Subcutaneous abdominal adipose tissue (tissue), 5 donors: ENCODE measurements around the gene SLC9A9.

Source experiments
- H3K27ac ChIP-seq: one replicate; pipeline ENCODE4 v1.7.0; 2013; ENCODE audit warnings: low read depth, mild to moderate bottlenecking, inconsistent platforms, low read length, moderate library complexity
- H3K27me3 ChIP-seq, 5 donors: one replicate each; pipeline ENCODE4 v1.7.0; 2013; ENCODE audit warnings: low read length in 5 of 5, inconsistent platforms in 1 of 5; ENCODE audit not compliant: control insufficient read depth in 5 of 5, insufficient read depth in 4 of 5
- H3K36me3 ChIP-seq, 5 donors: one replicate each; pipeline ENCODE4 v1.7.0; 2013; ENCODE audit warnings: low read length in 5 of 5; ENCODE audit not compliant: control insufficient read depth in 5 of 5, insufficient read depth in 5 of 5
- H3K4me1 ChIP-seq, 5 donors: one replicate each; pipeline ENCODE4 v1.7.0; 2013; ENCODE audit warnings: low read length in 5 of 5, mild to moderate bottlenecking in 3 of 5, moderate library complexity in 1 of 5; ENCODE audit not compliant: control insufficient read depth in 5 of 5, insufficient read depth in 5 of 5
- H3K4me3 ChIP-seq, 5 donors: one replicate each; pipeline ENCODE4 v1.7.0; 2013; ENCODE audit warnings: low read length in 5 of 5, low read depth in 1 of 5
- H3K9ac ChIP-seq, 5 donors: one replicate each; pipeline ENCODE4 v1.7.0; 2013; ENCODE audit warnings: low read length in 5 of 5, mild to moderate bottlenecking in 4 of 5, moderate library complexity in 3 of 5
- H3K9me3 ChIP-seq, 5 donors: one replicate each; pipeline ENCODE4 v1.7.0; 2013; ENCODE audit warnings: low read length in 5 of 5; ENCODE audit not compliant: control insufficient read depth in 5 of 5
- donor health status: healthy.
- donor health status: healthy.
- donor health status: healthy.
- donor health status: healthy.
- donor health status: healthy.

Gene SLC9A9

DNA sequence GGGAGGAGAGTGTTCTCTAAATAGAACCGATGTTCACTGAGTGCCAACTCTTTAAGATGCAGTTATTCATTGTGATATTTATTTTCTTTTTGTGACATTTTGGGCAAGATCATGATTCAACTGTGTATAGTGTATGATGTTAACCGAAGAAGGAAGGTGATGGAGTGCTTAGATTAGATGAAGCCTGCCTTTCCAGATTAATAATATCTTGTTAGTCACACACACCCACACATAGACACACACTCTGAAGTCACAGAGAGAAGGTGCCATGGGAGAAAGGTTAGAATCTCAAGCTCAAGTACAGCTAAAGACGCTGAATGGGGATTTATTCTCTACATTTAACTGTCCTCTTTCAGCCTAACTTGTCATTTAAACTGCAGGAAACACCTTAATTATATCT lies 77.0 kb downstream of the SLC9A9 start:
- Histone ChIP-seq H3K4me1 (peaks cover 0 to 23% (median 12%) of the 10 kb centered on the region in 5 donors), H3K9me3 (no peaks in the 10 kb centered on the region), H3K27me3 (no peaks in the 10 kb centered on the region), H3K36me3 (no peaks in the 10 kb centered on the region), H3K4me3 (no peak overlapping the region), H3K9ac (no peak overlapping the region), H3K27ac (no peak overlapping the region)

DNA sequence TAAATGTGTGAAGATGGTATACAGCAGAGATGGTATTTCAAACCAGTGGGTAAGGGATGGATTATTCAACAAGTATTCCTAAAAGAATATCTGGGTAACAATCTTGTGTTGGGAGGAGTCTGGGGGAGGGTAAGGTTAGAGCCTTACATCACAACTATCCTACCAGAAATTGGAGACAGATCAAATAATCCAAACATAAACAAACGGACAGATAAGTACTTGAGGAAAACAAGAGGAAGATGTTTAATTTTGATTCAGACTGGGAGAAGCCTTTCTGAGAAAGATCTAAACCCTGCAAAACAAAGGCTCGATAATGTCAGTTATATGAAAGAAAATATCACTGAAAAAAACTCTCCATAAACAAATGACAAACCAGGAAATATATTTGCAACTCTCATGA lies 77.9 kb downstream of the SLC9A9 start:
- Histone ChIP-seq H3K36me3 (no peaks in the 10 kb centered on the region), H3K4me1 (peaks cover 0 to 19% (median 12%) of the 10 kb centered on the region in 5 donors), H3K9ac (no peak overlapping the region)

DNA sequence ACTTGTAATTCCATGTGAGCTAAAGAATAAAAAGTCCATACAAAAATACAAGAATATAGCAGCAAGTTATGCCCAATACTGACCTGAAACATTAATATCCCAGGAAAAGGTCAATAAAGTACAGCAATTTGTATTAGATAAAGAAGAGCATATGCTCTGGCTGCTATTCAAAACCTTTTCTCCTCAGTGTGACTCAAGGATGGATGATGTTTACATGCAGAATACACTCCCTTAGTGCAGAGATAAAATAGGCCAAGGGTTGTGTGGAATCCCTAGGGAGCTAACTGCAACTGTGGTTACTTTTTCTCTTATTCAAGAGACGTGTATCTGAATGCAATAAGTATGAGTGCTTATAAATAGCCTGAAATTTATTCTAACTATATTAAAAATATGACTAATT lies 78.7 kb downstream of the SLC9A9 start:
- Histone ChIP-seq H3K36me3 (no peaks in the 10 kb centered on the region), H3K4me1 (peaks cover 0 to 19% (median 12%) of the 10 kb centered on the region in 5 donors), H3K4me3 (no peak overlapping the region), H3K9ac (peak overlapping the region in 2 of 5 donors; percentile 26 to 47), H3K27ac (peak overlapping the region; percentile 82), H3K9me3 (no peaks in the 10 kb centered on the region), H3K27me3 (no peaks in the 10 kb centered on the region)

More for the DNA sequence above, 77.9 kb downstream of the SLC9A9 start:
- Histone ChIP-seq H3K9me3 (no peaks in the 10 kb centered on the region), H3K27ac (peak overlapping the region; percentile 82), H3K4me3 (no peak overlapping the region), H3K27me3 (no peaks in the 10 kb centered on the region)

GRCh38 chr3:143764840-143765239 lies 83.4 kb downstream of the SLC9A9 start:
- Histone ChIP-seq H3K9ac (no peak overlapping the region), H3K4me3 (no peak overlapping the region), H3K27ac (no peak overlapping the region), H3K9me3 (no peaks in the 10 kb centered on the region), H3K4me1 (peaks cover 0 to 11% (median 6%) of the 10 kb centered on the region in 5 donors), H3K27me3 (no peaks in the 10 kb centered on the region), H3K36me3 (no peaks in the 10 kb centered on the region)

DNA sequence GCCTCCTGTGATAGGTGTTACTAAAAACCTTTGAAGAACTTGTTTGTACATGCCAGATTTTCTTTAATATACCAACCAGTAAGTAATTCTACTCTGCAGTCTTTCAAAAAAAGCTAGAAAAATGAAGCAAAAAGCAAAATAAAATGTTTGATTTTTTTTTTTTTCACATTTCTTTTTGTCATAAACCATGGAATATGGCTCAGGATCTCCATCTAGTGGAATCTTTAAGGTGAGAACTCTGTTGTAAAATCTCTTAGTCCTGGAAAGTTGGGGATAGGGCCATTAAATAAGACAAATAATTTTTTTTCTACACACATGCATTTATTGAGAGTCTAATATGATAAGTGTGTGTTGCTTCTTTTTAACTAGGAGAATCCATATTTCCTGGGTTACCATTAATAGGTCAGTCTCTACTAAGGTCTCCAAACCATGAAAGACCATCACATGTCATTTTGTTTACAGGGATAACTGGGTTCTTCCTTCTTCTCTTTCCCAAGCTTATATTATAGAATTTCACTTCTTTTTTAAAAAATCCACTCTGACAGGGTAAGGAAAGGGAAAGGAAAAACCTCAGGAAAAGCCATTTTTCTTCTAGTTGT lies 84.6 kb downstream of the SLC9A9 start:
- no peak overlapping the region for H3K4me3 ChIP-seq
- no peaks in the 10 kb centered on the region for H3K9me3 ChIP-seq
- no peaks in the 10 kb centered on the region for H3K36me3 ChIP-seq
- H3K27me3 ChIP-seq, result no peaks in the 10 kb centered on the region
- no peak overlapping the region for H3K27ac ChIP-seq
- H3K4me1 ChIP-seq, result no peaks in the 10 kb centered on the region
- peak overlapping the region in 1 of 5 donors; percentile 35 for H3K9ac ChIP-seq

DNA sequence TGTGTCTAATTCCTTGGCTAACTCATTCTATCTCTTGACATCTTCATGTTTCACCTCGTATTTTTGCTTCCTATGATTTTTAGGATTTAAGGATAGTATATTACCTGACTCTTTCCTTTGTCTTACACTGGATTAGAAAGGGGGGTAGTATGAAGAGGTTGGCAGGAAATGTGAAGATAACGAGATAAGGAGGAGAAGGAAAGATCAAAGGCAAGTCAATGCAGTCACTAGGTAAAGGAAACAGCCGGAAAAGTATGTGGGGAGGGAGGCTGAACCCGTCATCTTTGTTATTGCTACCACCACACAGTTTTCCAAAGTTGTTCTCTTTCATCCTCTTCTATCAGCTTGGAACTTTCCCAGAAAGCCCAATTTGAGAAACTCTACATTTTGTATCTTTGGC lies 90.6 kb downstream of the SLC9A9 start:
- no peak overlapping the region for H3K4me3 ChIP-seq
- H3K27me3 ChIP-seq, result no peaks in the 10 kb centered on the region
- H3K27ac ChIP-seq, result no peak overlapping the region
- H3K9me3 ChIP-seq, result no peaks in the 10 kb centered on the region
- H3K36me3 ChIP-seq, result no peaks in the 10 kb centered on the region
- peaks cover 0 to 14% (median 10%) of the 10 kb centered on the region in 5 donors for H3K4me1 ChIP-seq
- no peak overlapping the region for H3K9ac ChIP-seq

DNA sequence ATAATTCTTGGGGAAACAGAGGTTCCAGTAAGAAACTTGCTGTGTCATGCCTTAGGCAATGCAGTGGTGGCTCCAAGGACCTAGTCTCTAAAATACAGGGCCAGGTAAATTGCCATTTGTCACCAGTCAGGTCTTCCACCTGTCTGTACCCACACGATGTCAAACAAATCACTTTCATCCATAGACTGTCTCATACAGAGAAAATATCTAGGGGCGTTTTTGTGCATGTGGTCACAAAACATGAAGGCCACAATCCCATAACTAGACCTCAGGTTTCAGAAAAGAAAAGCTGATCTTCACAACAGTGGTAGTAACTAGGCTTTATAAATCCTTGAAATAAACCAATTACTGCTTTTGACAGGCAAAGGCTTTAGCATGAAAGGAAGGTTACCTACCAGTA lies 92.3 kb downstream of the SLC9A9 start:
- Histone ChIP-seq H3K36me3 (no peaks in the 10 kb centered on the region), H3K4me1 (peaks cover 0 to 14% (median 10%) of the 10 kb centered on the region in 5 donors), H3K9ac (no peak overlapping the region), H3K27ac (no peak overlapping the region), H3K27me3 (no peaks in the 10 kb centered on the region), H3K4me3 (no peak overlapping the region), H3K9me3 (no peaks in the 10 kb centered on the region)

GRCh38 chr3:143754090-143754489 lies 94.2 kb downstream of the SLC9A9 start:
- H3K9ac ChIP-seq, result no peak overlapping the region
- no peaks in the 10 kb centered on the region for H3K9me3 ChIP-seq
- no peak overlapping the region for H3K27ac ChIP-seq
- no peaks in the 10 kb centered on the region for H3K36me3 ChIP-seq
- no peaks in the 10 kb centered on the region for H3K27me3 ChIP-seq
- no peak overlapping the region for H3K4me3 ChIP-seq
- peaks cover 0 to 14% (median 10%) of the 10 kb centered on the region in 5 donors for H3K4me1 ChIP-seq

DNA sequence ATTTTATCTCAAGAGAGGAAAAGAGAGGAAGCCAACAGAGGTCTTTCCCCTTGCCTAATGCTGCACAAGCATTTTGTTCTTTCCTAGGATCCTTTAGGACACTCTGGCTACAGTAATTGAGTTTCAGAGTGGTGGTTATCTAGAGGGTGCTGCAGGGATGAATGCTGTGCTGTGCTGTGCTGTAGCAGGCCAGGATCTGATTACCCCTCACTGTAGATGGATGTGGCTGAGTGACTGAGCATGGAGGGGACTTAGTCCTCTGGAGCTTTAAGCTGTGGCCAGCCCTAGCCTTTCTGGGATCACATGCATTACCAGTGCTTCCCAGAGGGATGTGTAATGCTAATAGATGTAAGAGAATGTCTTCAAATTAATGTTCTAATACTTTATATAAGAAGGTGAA lies 94.8 kb downstream of the SLC9A9 start:
- no peaks in the 10 kb centered on the region for H3K27me3 ChIP-seq
- H3K27ac ChIP-seq, result no peak overlapping the region
- no peaks in the 10 kb centered on the region for H3K9me3 ChIP-seq
- peaks cover 0 to 14% (median 10%) of the 10 kb centered on the region in 5 donors for H3K4me1 ChIP-seq
- H3K4me3 ChIP-seq, result no peak overlapping the region
- H3K36me3 ChIP-seq, result no peaks in the 10 kb centered on the region
- H3K9ac ChIP-seq, result no peak overlapping the region

GRCh38 chr3:143753006-143753405 lies 95.3 kb downstream of the SLC9A9 start:
- no peak overlapping the region for H3K9ac ChIP-seq
- H3K4me1 ChIP-seq, result peaks cover 0 to 14% (median 10%) of the 10 kb centered on the region in 5 donors
- no peak overlapping the region for H3K27ac ChIP-seq
- H3K4me3 ChIP-seq, result no peak overlapping the region
- no peaks in the 10 kb centered on the region for H3K27me3 ChIP-seq
- no peaks in the 10 kb centered on the region for H3K9me3 ChIP-seq
- H3K36me3 ChIP-seq, result no peaks in the 10 kb centered on the region
